Stimulated activated naive CD8-positive, alpha-beta T cell treated with anti-CD3 and anti-CD28 coated beads, Interleukin-15, amount 100 ng/mL, for 72 hours (primary cell): Measurements from ENCODE around the gene LPAR2.
A peak's percentile ranks its signal among the peaks of the same experiment; 100 is the strongest.

Source experiments
- ATAC-seq: fragments of 150-1000 bp; cut with Tn5 transposase; 2 replicates; pipeline ENCODE4 v1.10.0; 2021; ENCODE audit warnings: mild to moderate bottlenecking, moderate library complexity
- DNase-seq, 2 donors: peaks; one replicate each; pipeline ENCODE4 v3.0.0; 2021 to 2022
- H3K27ac Mint-ChIP-seq, 2 donors: one replicate each; pipeline ENCODE4 v1.8.0; 2022; ENCODE audit warnings: mild to moderate bottlenecking in 2 of 2, mixed read lengths in 2 of 2, moderate library complexity in 2 of 2
- H3K27me3 Mint-ChIP-seq: one replicate; pipeline ENCODE4 v1.8.0; 2022; ENCODE audit warnings: mixed read lengths
- H3K4me1 Mint-ChIP-seq: one replicate; pipeline ENCODE4 v1.8.0; 2022; ENCODE audit warnings: mild to moderate bottlenecking, mixed read lengths
- H3K4me3 Mint-ChIP-seq, 2 donors: one replicate each; pipeline ENCODE4 v1.8.0; 2022; ENCODE audit warnings: mild to moderate bottlenecking in 2 of 2, mixed read lengths in 2 of 2, moderate library complexity in 1 of 2
- H3K9me3 Mint-ChIP-seq, 2 donors: one replicate each; pipeline ENCODE4 v1.8.0; 2022; ENCODE audit warnings: mixed read lengths in 2 of 2

LPAR2 gene

GRCh38 chr19:19643158-19644053, 15.4 kb upstream of the LPAR2 start, which contains the start of gene GMIP:
Gene GMIP (minus strand): TSS chr19:19643657. CDS start chr19:19643529, 128 bp downstream.
- Mint-ChIP-seq H3K27ac (peak within 1 kb of the TSS; percentile 96 to 99), H3K9me3 (no peaks in the 10 kb centered on the region), H3K27me3 (no peaks in the 10 kb centered on the region), H3K4me1 (peaks cover 32% of the 10 kb centered on the region), H3K4me3 (peak within 1 kb of the TSS; percentile 99 to 100)
- DNase-seq (peak; percentile 88 to 89), ATAC-seq (peak; percentile 91)

GRCh38 chr19:19642506-19643157, 14.6 kb upstream of the LPAR2 start:
- peak; percentile 63 for ATAC-seq
- DNase-seq: peak in 1 of 2 donors; percentile 58
- H3K27ac Mint-ChIP-seq: peak overlapping the region; percentile 96 to 99
- no peaks in the 10 kb centered on the region for H3K27me3 Mint-ChIP-seq
- H3K4me1 Mint-ChIP-seq: peaks cover 35% of the 10 kb centered on the region
- peak overlapping the region; percentile 99 to 100 for H3K4me3 Mint-ChIP-seq
- H3K9me3 Mint-ChIP-seq: no peaks in the 10 kb centered on the region

GRCh38 chr19:19637523-19638251, 9.7 kb upstream of the LPAR2 start:
- peak; percentile 29 for ATAC-seq
- Mint-ChIP-seq H3K4me3 (no peak overlapping the region), H3K27me3 (no peaks in the 10 kb centered on the region), H3K27ac (peak overlapping the region in 1 of 2 donors; percentile 57), H3K9me3 (no peaks in the 10 kb centered on the region), H3K4me1 (peaks cover 58% of the 10 kb centered on the region)
- no peak for DNase-seq

GRCh38 chr19:19637186-19637522, 9.1 kb upstream of the LPAR2 start:
- Mint-ChIP-seq H3K9me3 (no peaks in the 10 kb centered on the region), H3K4me1 (peaks cover 54% of the 10 kb centered on the region), H3K4me3 (no peak overlapping the region), H3K27me3 (no peaks in the 10 kb centered on the region), H3K27ac (no peak overlapping the region)
- DNase-seq: no peak
- ATAC-seq: no peak

GRCh38 chr19:19636573-19637185, 8.7 kb upstream of the LPAR2 start:
- Mint-ChIP-seq H3K27ac (peak overlapping the region in 1 of 2 donors; percentile 12), H3K4me1 (peaks cover 50% of the 10 kb centered on the region)
- no peak for ATAC-seq

GRCh38 chr19:19635313-19635702, 7.3 kb upstream of the LPAR2 start:
- Mint-ChIP-seq H3K4me1 (peaks cover 46% of the 10 kb centered on the region), H3K27ac (no peak overlapping the region), H3K27me3 (no peaks in the 10 kb centered on the region), H3K9me3 (no peaks in the 10 kb centered on the region), H3K4me3 (no peak overlapping the region)
- no peak for ATAC-seq
- DNase-seq: no peak

More at GRCh38 chr19:19636573-19637185, 8.7 kb upstream of the LPAR2 start:
- Mint-ChIP-seq H3K9me3 (no peaks in the 10 kb centered on the region), H3K4me3 (no peak overlapping the region), H3K27me3 (no peaks in the 10 kb centered on the region)
- DNase-seq: no peak

- DNase-seq: no peak
- H3K9me3 Mint-ChIP-seq: no peaks in the 10 kb centered on the region
- no peak for ATAC-seq
- peak overlapping the region in 1 of 2 donors; percentile 31 for H3K4me3 Mint-ChIP-seq
- peaks cover 40% of the 10 kb centered on the region for H3K4me1 Mint-ChIP-seq
- no peak overlapping the region for H3K27ac Mint-ChIP-seq
- no peaks in the 10 kb centered on the region for H3K27me3 Mint-ChIP-seq
Measured at GRCh38 chr19:19634516-19635312, 6.7 kb upstream of the LPAR2 start.

- no peak overlapping the region for H3K27ac Mint-ChIP-seq
- H3K9me3 Mint-ChIP-seq: no peaks in the 10 kb centered on the region
- H3K4me3 Mint-ChIP-seq: peak overlapping the region in 1 of 2 donors; percentile 31
- peaks cover 42% of the 10 kb centered on the region for H3K4me1 Mint-ChIP-seq
- H3K27me3 Mint-ChIP-seq: no peaks in the 10 kb centered on the region
- no peak for ATAC-seq
- DNase-seq: no peak
Measured at GRCh38 chr19:19633711-19634515, 5.9 kb upstream of the LPAR2 start.

GRCh38 chr19:19632661-19633060, 4.6 kb upstream of the LPAR2 start:
- no peak overlapping the region for H3K4me3 Mint-ChIP-seq
- no peaks in the 10 kb centered on the region for H3K27me3 Mint-ChIP-seq
- peaks cover 46% of the 10 kb centered on the region for H3K4me1 Mint-ChIP-seq
- DNase-seq (no peak), ATAC-seq (no peak)
- no peaks in the 10 kb centered on the region for H3K9me3 Mint-ChIP-seq
- no peak overlapping the region for H3K27ac Mint-ChIP-seq

GRCh38 chr19:19631346-19631745, 3.3 kb upstream of the LPAR2 start:
- Mint-ChIP-seq H3K4me1 (peaks cover 53% of the 10 kb centered on the region), H3K9me3 (no peaks in the 10 kb centered on the region), H3K27ac (no peak overlapping the region), H3K27me3 (no peaks in the 10 kb centered on the region), H3K4me3 (no peak overlapping the region)
- DNase-seq (no peak), ATAC-seq (no peak)

GRCh38 chr19:19630426-19630825, 2.4 kb upstream of the LPAR2 start:
- DNase-seq: no peak
- no peaks in the 10 kb centered on the region for H3K27me3 Mint-ChIP-seq
- H3K4me1 Mint-ChIP-seq: peaks cover 54% of the 10 kb centered on the region
- H3K27ac Mint-ChIP-seq: no peak overlapping the region
- no peak for ATAC-seq
- no peak overlapping the region for H3K4me3 Mint-ChIP-seq
- H3K9me3 Mint-ChIP-seq: no peaks in the 10 kb centered on the region

GRCh38 chr19:19630062-19630414, 2.0 kb upstream of the LPAR2 start:
- H3K27ac Mint-ChIP-seq: no peak overlapping the region
- no peak for DNase-seq
- H3K4me3 Mint-ChIP-seq: no peak overlapping the region
- ATAC-seq: no peak
- H3K9me3 Mint-ChIP-seq: no peaks in the 10 kb centered on the region
- no peaks in the 10 kb centered on the region for H3K27me3 Mint-ChIP-seq
- peaks cover 50% of the 10 kb centered on the region for H3K4me1 Mint-ChIP-seq

GRCh38 chr19:19628501-19629134, 598 bp upstream of the LPAR2 start:
- peak overlapping the region; percentile 94 to 100 for H3K27ac Mint-ChIP-seq
- peak; percentile 75 to 86 for DNase-seq
- H3K4me3 Mint-ChIP-seq: peak overlapping the region; percentile 80 to 94
- no peaks in the 10 kb centered on the region for H3K9me3 Mint-ChIP-seq
- peaks cover 45% of the 10 kb centered on the region for H3K4me1 Mint-ChIP-seq
- H3K27me3 Mint-ChIP-seq: no peaks in the 10 kb centered on the region
- ATAC-seq: peak; percentile 63
